Measurements from ENCODE around the gene GRIA1.

The GRIA1 gene

DNA sequence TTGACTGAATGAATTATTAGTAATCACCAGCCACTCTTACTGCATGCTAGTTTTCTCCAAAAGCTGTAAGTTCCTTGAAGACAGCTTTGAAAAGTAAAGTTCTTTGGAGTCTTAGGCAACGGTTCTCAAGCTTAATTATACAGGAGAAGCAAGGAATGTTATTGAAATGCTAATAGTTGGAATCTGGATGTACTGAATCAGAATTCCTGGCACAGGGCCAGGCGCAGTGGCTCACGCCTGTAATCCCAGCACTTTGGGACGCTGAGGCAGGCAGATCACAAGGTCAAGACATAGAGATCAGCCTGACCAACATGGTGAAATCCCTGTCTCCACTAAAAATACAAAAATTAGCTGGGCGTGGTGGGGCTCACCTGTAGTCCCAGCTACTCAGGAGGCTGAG is 33.4 kb downstream of the GRIA1 start:
- no peak for TF ChIP-seq EZH2 (optimal IDR thresholded peaks at IDR 0.05; ENCODE audit: low read depth, low read length)
- no peak for TF ChIP-seq CTCF (IDR thresholded peaks at IDR 0.05; ENCODE audit: low read length)
- TF ChIP-seq EZH2phosphoT487 (IDR thresholded peaks at IDR 0.05; ENCODE audit: low read length), result no peak
- Histone ChIP-seq H3K27me3 (replicated peaks; ENCODE audit: insufficient read depth, low read length) (no peaks in the 10 kb centered on the region), H3K9ac (ENCODE audit: low read length) (no peak overlapping the region), H3K4me3 (ENCODE audit: low read length) (no peak overlapping the region), H3K9me3 (replicated peaks; ENCODE audit: insufficient read depth, low read length) (no peaks in the 10 kb centered on the region), H3K4me2 (ENCODE audit: low read depth, low read length) (no peak overlapping the region), H2AFZ (ENCODE audit: low read length) (no peak overlapping the region), H3K4me1 (ENCODE audit: low read length) (no peaks in the 10 kb centered on the region), H3K27ac (ENCODE audit: low read length) (no peak overlapping the region), H4K20me1 (ENCODE audit: insufficient read depth, low read length) (no peaks in the 10 kb centered on the region), H3K79me2 (ENCODE audit: low read length) (no peaks in the 10 kb centered on the region), H3F3A (ENCODE audit: insufficient read depth, low read length) (no peaks in the 10 kb centered on the region), H3K36me3 (replicated peaks; ENCODE audit: insufficient read depth, low read length) (no peaks in the 10 kb centered on the region), H3K9me2 (replicated peaks; ENCODE audit: insufficient read depth, low read length) (no peaks in the 10 kb centered on the region)
- DNase-seq, result no peak

DNA sequence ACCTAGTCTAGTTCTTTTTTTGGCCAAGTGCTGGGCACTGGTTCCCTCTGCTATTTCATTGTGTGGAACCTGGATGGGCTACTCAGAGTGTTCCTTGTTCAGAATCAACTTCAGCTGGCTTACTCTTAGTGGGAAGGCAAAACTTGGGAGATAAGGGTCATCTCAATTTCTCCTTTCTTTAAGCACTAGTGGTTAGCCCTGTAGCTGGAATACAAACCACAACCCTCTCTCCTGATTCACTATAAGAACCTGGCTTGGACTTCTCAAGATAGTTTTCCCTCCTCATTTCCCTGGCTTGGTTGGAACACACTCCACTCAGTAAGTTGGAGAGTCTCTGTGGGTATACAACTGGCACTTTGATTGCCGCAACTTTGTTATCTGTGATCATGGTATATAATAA is 35.1 kb downstream of the GRIA1 start:
- no peaks in the 10 kb centered on the region for H3F3A ChIP-seq (ENCODE audit: insufficient read depth, low read length)
- no peak for DNase-seq
- H2AFZ ChIP-seq (ENCODE audit: low read length), result no peak overlapping the region
- no peaks in the 10 kb centered on the region for H3K4me1 ChIP-seq (ENCODE audit: low read length)
- no peaks in the 10 kb centered on the region for H3K9me2 ChIP-seq (replicated peaks; ENCODE audit: insufficient read depth, low read length)
- no peak overlapping the region for H3K27ac ChIP-seq (ENCODE audit: low read length)
- H3K4me3 ChIP-seq (ENCODE audit: low read length), result no peak overlapping the region
- H3K9me3 ChIP-seq (replicated peaks; ENCODE audit: insufficient read depth, low read length), result no peaks in the 10 kb centered on the region
- no peak overlapping the region for H3K9ac ChIP-seq (ENCODE audit: low read length)
- no peaks in the 10 kb centered on the region for H3K79me2 ChIP-seq (ENCODE audit: low read length)
- TF ChIP-seq EZH2phosphoT487 (IDR thresholded peaks at IDR 0.05; ENCODE audit: low read length) (no peak), EZH2 (optimal IDR thresholded peaks at IDR 0.05; ENCODE audit: low read depth, low read length) (no peak), CTCF (IDR thresholded peaks at IDR 0.05; ENCODE audit: low read length) (no peak)
- H3K4me2 ChIP-seq (ENCODE audit: low read depth, low read length), result no peak overlapping the region
- no peaks in the 10 kb centered on the region for H3K27me3 ChIP-seq (replicated peaks; ENCODE audit: insufficient read depth, low read length)
- no peaks in the 10 kb centered on the region for H3K36me3 ChIP-seq (replicated peaks; ENCODE audit: insufficient read depth, low read length)
- no peaks in the 10 kb centered on the region for H4K20me1 ChIP-seq (ENCODE audit: insufficient read depth, low read length)

GRCh38 chr5:153530357-153531143 is 40.1 kb downstream of the GRIA1 start:
- TF ChIP-seq EZH2 (optimal IDR thresholded peaks at IDR 0.05; ENCODE audit: low read depth, low read length) (no peak), CTCF (IDR thresholded peaks at IDR 0.05; ENCODE audit: low read length) (no peak), EZH2phosphoT487 (IDR thresholded peaks at IDR 0.05; ENCODE audit: low read length) (no peak)
- no peak overlapping the region for H3K4me3 ChIP-seq (ENCODE audit: low read length)
- H3K4me2 ChIP-seq (ENCODE audit: low read depth, low read length), result no peak overlapping the region
- H3K9me3 ChIP-seq (replicated peaks; ENCODE audit: insufficient read depth, low read length), result no peaks in the 10 kb centered on the region
- H3K79me2 ChIP-seq (ENCODE audit: low read length), result no peaks in the 10 kb centered on the region
- no peak for DNase-seq
- no peaks in the 10 kb centered on the region for H3K36me3 ChIP-seq (replicated peaks; ENCODE audit: insufficient read depth, low read length)
- H3F3A ChIP-seq (ENCODE audit: insufficient read depth, low read length), result no peaks in the 10 kb centered on the region
- H3K27ac ChIP-seq (ENCODE audit: low read length), result no peak overlapping the region
- no peaks in the 10 kb centered on the region for H4K20me1 ChIP-seq (ENCODE audit: insufficient read depth, low read length)
- H3K9ac ChIP-seq (ENCODE audit: low read length), result no peak overlapping the region
- no peak overlapping the region for H2AFZ ChIP-seq (ENCODE audit: low read length)
- H3K27me3 ChIP-seq (replicated peaks; ENCODE audit: insufficient read depth, low read length), result no peaks in the 10 kb centered on the region
- H3K9me2 ChIP-seq (replicated peaks; ENCODE audit: insufficient read depth, low read length), result no peaks in the 10 kb centered on the region
- no peaks in the 10 kb centered on the region for H3K4me1 ChIP-seq (ENCODE audit: low read length)

All from MM.1S (cell line).